CD14-positive monocyte (primary cell): Measurements from ENCODE around the gene ZC3H13. TPM values are rescaled to one million over a fixed set of nuclear protein-coding genes. Genes with fewer than 3 reads are reported as not detected.

Experiments
- DNase-seq, 3 donors: peaks; one replicate each; pipeline ENCODE4 v3.0.0-alpha.2; 2011 to 2022
- H2AFZ ChIP-seq: 2 replicates; pipeline ENCODE4 v1.6.0; 2012; ENCODE audit warnings: mild to moderate bottlenecking, low read depth, low read length, inconsistent platforms; ENCODE audit not compliant: insufficient read depth, poor library complexity, severe bottlenecking
- H3K27ac ChIP-seq, 2 donors: 1 replicate in 1 of 2; 2 replicates in 1 of 2; pipeline ENCODE4 v1.5.1; 2012 to 2013; ENCODE audit warnings: low read length in 2 of 2, control low read depth in 1 of 2, inconsistent platforms in 1 of 2, low read depth in 1 of 2, mild to moderate bottlenecking in 1 of 2
- H3K27me3 ChIP-seq, 2 donors: one replicate each; pipeline versions ENCODE4 v1.6.0 to v1.6.1; 2011 to 2013; ENCODE audit warnings: low read length in 2 of 2; ENCODE audit not compliant: control insufficient read depth in 2 of 2, insufficient read depth in 2 of 2
- H3K36me3 ChIP-seq, 2 donors: replicated peaks in 1 of 2; 1 replicate in 1 of 2; 2 replicates in 1 of 2; pipeline versions ENCODE4 v1.5.1 to v1.6.1; 2012 to 2013; ENCODE audit warnings: low read length in 2 of 2, control low read depth in 1 of 2, inconsistent platforms in 1 of 2, mild to moderate bottlenecking in 1 of 2; ENCODE audit not compliant: insufficient read depth in 2 of 2, control insufficient read depth in 1 of 2
- H3K4me1 ChIP-seq, 2 donors: 1 replicate in 1 of 2; 2 replicates in 1 of 2; pipeline versions ENCODE4 v1.5.1 to v1.6.1; 2012 to 2013; ENCODE audit warnings: low read length in 2 of 2, control low read depth in 1 of 2, inconsistent platforms in 1 of 2, mild to moderate bottlenecking in 1 of 2, moderate library complexity in 1 of 2; ENCODE audit not compliant: insufficient read depth in 2 of 2, control insufficient read depth in 1 of 2
- H3K4me2 ChIP-seq: replicated peaks from 2 replicates; pipeline ENCODE3; 2012; ENCODE audit warnings: low read length, moderate library complexity, mild to moderate bottlenecking; ENCODE audit not compliant: poor library complexity, severe bottlenecking; ENCODE audit errors: extremely low read depth
- H3K4me3 ChIP-seq, 3 experiments: fragments of 200-600 bp in 1 of 3; sonication (generic) in 1 of 3; replicated peaks in 1 of 3; 1 replicate in 2 of 3; 2 replicates in 1 of 3; pipeline ENCODE4 v1.5.1; 2011 to 2013; ENCODE audit warnings: low read length in 3 of 3, mild to moderate bottlenecking in 3 of 3, control low read depth in 2 of 3, low read depth in 2 of 3, inconsistent platforms in 1 of 3, moderate library complexity in 1 of 3
- H3K79me2 ChIP-seq: 2 replicates; pipeline ENCODE4 v1.6.0; 2012; ENCODE audit warnings: mild to moderate bottlenecking, control low read depth, inconsistent platforms, low read length, moderate library complexity; ENCODE audit not compliant: insufficient read depth
- H3K9ac ChIP-seq: 2 replicates; pipeline ENCODE4 v1.6.0; 2017; ENCODE audit warnings: low read length, mild to moderate bottlenecking; ENCODE audit not compliant: insufficient read depth, poor library complexity, severe bottlenecking
- H3K9me3 ChIP-seq, 2 donors: replicated peaks in 1 of 2; 1 replicate in 1 of 2; 2 replicates in 1 of 2; pipeline versions ENCODE4 v1.5.1 to v1.6.1; 2012 to 2013; ENCODE audit warnings: low read length in 2 of 2, control low read depth in 1 of 2; ENCODE audit not compliant: control insufficient read depth in 1 of 2, insufficient read depth in 1 of 2
- H4K20me1 ChIP-seq: 2 replicates; pipeline ENCODE4 v1.6.0; 2012; ENCODE audit warnings: mild to moderate bottlenecking, low read length, control low read depth, moderate library complexity; ENCODE audit not compliant: insufficient read depth
- H3K27ac Mint-ChIP-seq, 7 donors: one replicate each; pipeline ENCODE4 v1.8.0; 2020; ENCODE audit warnings: mild to moderate bottlenecking in 7 of 7, mixed read lengths in 7 of 7, moderate library complexity in 6 of 7, inconsistent platforms in 2 of 7
- H3K27me3 Mint-ChIP-seq, 3 donors: one replicate each; pipeline ENCODE4 v1.8.0; 2021 to 2022; ENCODE audit warnings: low read depth in 3 of 3, mild to moderate bottlenecking in 3 of 3, mixed read lengths in 3 of 3, moderate library complexity in 3 of 3, inconsistent platforms in 1 of 3
- H3K36me3 Mint-ChIP-seq, 2 donors: one replicate each; pipeline ENCODE4 v1.8.0; 2020; ENCODE audit warnings: mixed read lengths in 2 of 2, inconsistent platforms in 1 of 2, mild to moderate bottlenecking in 1 of 2
- H3K4me1 Mint-ChIP-seq: one replicate; pipeline ENCODE4 v1.8.0; 2020; ENCODE audit warnings: mild to moderate bottlenecking, mixed read lengths
- H3K4me3 Mint-ChIP-seq, 2 donors: one replicate each; pipeline ENCODE4 v1.8.0; 2020; ENCODE audit warnings: mild to moderate bottlenecking in 2 of 2, mixed read lengths in 2 of 2, moderate library complexity in 1 of 2
- H3K9me3 Mint-ChIP-seq, 7 donors: one replicate each; pipeline ENCODE4 v1.8.0; 2020 to 2022; ENCODE audit warnings: mixed read lengths in 7 of 7, mild to moderate bottlenecking in 6 of 7, moderate library complexity in 6 of 7, inconsistent platforms in 2 of 7
- CTCF ChIP-seq: fragments of 200-600 bp; IDR thresholded peaks from one replicate; pipeline ENCODE4 v1.8.0; 2022; ENCODE audit warnings: antibody characterized with exemption, mild to moderate bottlenecking
- WGBS: methylation state at CpG from one replicate; pipeline ENCODE4 v1.1.5; 2013; ENCODE audit warnings: missing lambda C conversion rate; ENCODE audit not compliant: insufficient coverage; 5-methylcytosine and 5-hydroxymethylcytosine counted together
- intact Hi-C, 2 donors: fragments of 100-400 bp; cut with micrococcal nuclease; formaldehyde crosslinking; loops; one replicate each; pipeline versions ENCODE4 v1.15.0 to v1.15.1; 2023
- polyA plus RNA-seq, 3 donors: library from polyadenylated mRNA; depleted of rRNA in 1 of 3; unstranded in 2 of 3; stranded (reverse) in 1 of 3; fragments of 300-500 nt in 2 of 3; fragments of >200 nt in 1 of 3; fragmentation: Illumina TruSeq in 2 of 3; gene quantifications; 1 replicate in 2 of 3; 2 replicates in 1 of 3; pipeline ENCODE4 v1.2.3, GENCODE V29; 2012 to 2021

Gene ZC3H13
- polyA plus RNA-seq, 3 donors, result 5.3 to 22.2 (median 9.7) TPM

GRCh38 chr13:46045424-46045823 lies 7.1 kb downstream of the ZC3H13 start:
- Histone ChIP-seq H3K9ac (no peak overlapping the region), H3K27me3 (no peaks in the 10 kb centered on the region), H3K4me1 (peaks cover 0 to 3% of the 10 kb centered on the region in 2 donors), H3K4me2 (no peak overlapping the region), H3K27ac (no peak overlapping the region), H4K20me1 (peaks cover 18% of the 10 kb centered on the region), H2AFZ (no peak overlapping the region), H3K9me3 (no peaks in the 10 kb centered on the region), H3K79me2 (peaks cover 70% of the 10 kb centered on the region), H3K36me3 (peaks cover 19 to 41% of the 10 kb centered on the region in 2 donors), H3K4me3 (no peak overlapping the region)
- H3K4me3 Mint-ChIP-seq, result no peak overlapping the region
- intact Hi-C loops, result loop anchor here in 1 of 2 donors (10.0 kb wide), 1 partner anchor 711 kb away; no protein-coding TSS in a partner anchor
- peaks cover 0 to 8% (median 2%) of the 10 kb centered on the region in 7 donors for H3K9me3 Mint-ChIP-seq
- no peaks in the 10 kb centered on the region for H3K27me3 Mint-ChIP-seq
- no CpG with 5 or more reads among the region's 2 CpGs for WGBS
- H3K27ac Mint-ChIP-seq, result peak overlapping the region in 2 of 7 donors; percentile 41 to 44
- no peak for TF ChIP-seq CTCF
- no peak for DNase-seq
- peaks cover 8% of the 10 kb centered on the region for H3K4me1 Mint-ChIP-seq
- peaks cover 29 to 37% of the 10 kb centered on the region in 2 donors for H3K36me3 Mint-ChIP-seq

- H4K20me1 ChIP-seq, result peaks cover 22% of the 10 kb centered on the region
- peaks cover 36 to 58% of the 10 kb centered on the region in 2 donors for H3K36me3 ChIP-seq
- H2AFZ ChIP-seq, result no peak overlapping the region
- WGBS, result no CpG with 5 or more reads among the region's 5 CpGs
- no peak overlapping the region for H3K4me3 ChIP-seq
- no peak overlapping the region for H3K4me3 Mint-ChIP-seq
- no peak overlapping the region for H3K27ac ChIP-seq
- H3K27ac Mint-ChIP-seq, result no peak overlapping the region
- no peaks in the 10 kb centered on the region for H3K27me3 ChIP-seq
- peaks cover 0 to 7% (median 2%) of the 10 kb centered on the region in 7 donors for H3K9me3 Mint-ChIP-seq
- H3K36me3 Mint-ChIP-seq, result peaks cover 38 to 44% of the 10 kb centered on the region in 2 donors
- H3K9ac ChIP-seq, result no peak overlapping the region
- no peak overlapping the region for H3K4me2 ChIP-seq
- H3K27me3 Mint-ChIP-seq, result peaks cover 0 to 1% (median 0%) of the 10 kb centered on the region in 3 donors
- intact Hi-C loops, result loop anchor here in 1 of 2 donors (10.0 kb wide), 1 partner anchor 709 kb away; no protein-coding TSS in a partner anchor
- TF ChIP-seq CTCF, result no peak
- DNase-seq, result no peak
- H3K4me1 ChIP-seq, result no peaks in the 10 kb centered on the region
- peaks cover 52% of the 10 kb centered on the region for H3K79me2 ChIP-seq
- no peaks in the 10 kb centered on the region for H3K9me3 ChIP-seq
- H3K4me1 Mint-ChIP-seq, result peaks cover 2% of the 10 kb centered on the region
Measured at GRCh38 chr13:46043647-46044046, 8.9 kb downstream of the ZC3H13 start.
